Ovary (tissue), 3 donors: ENCODE measurements around the gene PCGF3.

Experiments
- EP300 ChIP-seq: sonication (generic); formaldehyde crosslinking; IDR thresholded peaks from one replicate; pipeline ENCODE4 v1.6.1; 2017; ENCODE audit warnings: antibody characterized with exemption
- POLR2A ChIP-seq: fragments of 450-650 bp; IDR thresholded peaks from one replicate; pipeline ENCODE4 v1.6.1; 2017; ENCODE audit warnings: antibody characterized with exemption, mild to moderate bottlenecking, moderate library complexity
- TF ChIP-seq, protein P1 (sequence below), 3 donors: fragments of 450-650 bp in 2 of 3; fragments of 200-600 bp in 1 of 3; IDR thresholded peaks; one replicate each; pipeline versions ENCODE4 v1.5.1 to v1.8.0; 2016 to 2022; ENCODE audit warnings: antibody characterized with exemption in 3 of 3, mild to moderate bottlenecking in 1 of 3
- donor health status: DM: no; HTN: no; CAD: no.

DNA sequence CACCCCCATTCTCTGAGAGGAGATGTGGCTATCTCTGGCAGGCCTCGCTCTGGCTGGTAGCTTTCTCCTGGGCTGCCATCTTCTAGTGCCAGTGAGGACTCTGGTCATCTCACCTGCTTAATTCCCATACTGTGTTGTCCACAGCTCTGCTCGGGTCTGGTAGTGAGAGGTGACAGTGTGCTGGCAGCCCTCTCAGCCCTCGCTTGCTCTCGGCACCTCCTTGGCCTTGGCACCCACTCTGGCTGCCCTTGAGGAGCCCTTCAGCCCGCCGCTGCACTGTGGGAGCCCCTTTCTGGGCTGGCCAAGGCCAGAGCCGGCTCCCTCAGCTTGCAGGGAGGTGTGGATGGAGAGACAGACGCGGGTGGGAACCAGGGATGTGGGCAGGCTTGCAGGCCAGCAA is 67.6 kb downstream of the PCGF3 start:
- TF ChIP-seq, protein P1, sequence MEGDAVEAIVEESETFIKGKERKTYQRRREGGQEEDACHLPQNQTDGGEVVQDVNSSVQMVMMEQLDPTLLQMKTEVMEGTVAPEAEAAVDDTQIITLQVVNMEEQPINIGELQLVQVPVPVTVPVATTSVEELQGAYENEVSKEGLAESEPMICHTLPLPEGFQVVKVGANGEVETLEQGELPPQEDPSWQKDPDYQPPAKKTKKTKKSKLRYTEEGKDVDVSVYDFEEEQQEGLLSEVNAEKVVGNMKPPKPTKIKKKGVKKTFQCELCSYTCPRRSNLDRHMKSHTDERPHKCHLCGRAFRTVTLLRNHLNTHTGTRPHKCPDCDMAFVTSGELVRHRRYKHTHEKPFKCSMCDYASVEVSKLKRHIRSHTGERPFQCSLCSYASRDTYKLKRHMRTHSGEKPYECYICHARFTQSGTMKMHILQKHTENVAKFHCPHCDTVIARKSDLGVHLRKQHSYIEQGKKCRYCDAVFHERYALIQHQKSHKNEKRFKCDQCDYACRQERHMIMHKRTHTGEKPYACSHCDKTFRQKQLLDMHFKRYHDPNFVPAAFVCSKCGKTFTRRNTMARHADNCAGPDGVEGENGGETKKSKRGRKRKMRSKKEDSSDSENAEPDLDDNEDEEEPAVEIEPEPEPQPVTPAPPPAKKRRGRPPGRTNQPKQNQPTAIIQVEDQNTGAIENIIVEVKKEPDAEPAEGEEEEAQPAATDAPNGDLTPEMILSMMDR (IDR thresholded peaks at IDR 0.05): no peak
- TF ChIP-seq POLR2A: no peak
- TF ChIP-seq EP300: no peak
